ENCODE data around the gene RWDD1.

The RWDD1 gene

GRCh38 chr6:116570856-116571682 lies at the start of gene RWDD1:
RWDD1 (plus strand) TSS chr6:116571504; CDS start chr6:116571583, 79 bp downstream.
- peak; percentile 98 for DNase-seq

GRCh38 chr6:116522896-116523295 lies 48.4 kb upstream of the RWDD1 start:
- DNase-seq: no peak

GRCh38 chr6:116524236-116524635 lies 47.1 kb upstream of the RWDD1 start:
- no peak for DNase-seq

- no peak for DNase-seq
Observed at GRCh38 chr6:116528133-116528532, 43.2 kb upstream of the RWDD1 start.

GRCh38 chr6:116528780-116529179 lies 42.5 kb upstream of the RWDD1 start:
- DNase-seq: no peak

- no peak for DNase-seq
Observed at GRCh38 chr6:116529466-116530290, 41.6 kb upstream of the RWDD1 start.

GRCh38 chr6:116530436-116530835 lies 40.9 kb upstream of the RWDD1 start:
- DNase-seq: no peak

GRCh38 chr6:116531675-116532570 lies 39.4 kb upstream of the RWDD1 start:
- DNase-seq: peak; percentile 78

- DNase-seq: no peak
Observed at GRCh38 chr6:116533233-116533957, 37.9 kb upstream of the RWDD1 start.

- DNase-seq: no peak
Observed at GRCh38 chr6:116535109-116535508, 36.2 kb upstream of the RWDD1 start.

- peak; percentile 80 for DNase-seq
Observed at GRCh38 chr6:116536216-116536621, 35.1 kb upstream of the RWDD1 start.

- no peak for DNase-seq
Observed at GRCh38 chr6:116542426-116542825, 28.9 kb upstream of the RWDD1 start.

GRCh38 chr6:116543149-116543548 lies 28.2 kb upstream of the RWDD1 start:
- no peak for DNase-seq

GRCh38 chr6:116545651-116546050 lies 25.7 kb upstream of the RWDD1 start, which contains the start of gene TRAPPC3L:
TRAPPC3L (minus strand) TSS chr6:116545684; CDS start chr6:116545514, 170 bp downstream.
- DNase-seq: no peak

GRCh38 chr6:116547358-116547757 lies 23.9 kb upstream of the RWDD1 start:
- no peak for DNase-seq

- no peak for DNase-seq
Observed at GRCh38 chr6:116550796-116551195, 20.5 kb upstream of the RWDD1 start.

- no peak for DNase-seq
Observed at GRCh38 chr6:116553451-116553850, 17.9 kb upstream of the RWDD1 start, which contains the start of gene CALHM4. CALHM4 (plus strand) TSS chr6:116553751; CDS start chr6:116553794, 43 bp downstream.

GRCh38 chr6:116556065-116556464 lies 15.2 kb upstream of the RWDD1 start:
- DNase-seq: no peak

GRCh38 chr6:116556814-116557415 lies 14.4 kb upstream of the RWDD1 start:
- no peak for DNase-seq

- DNase-seq: no peak
Observed at GRCh38 chr6:116557893-116558292, 13.4 kb upstream of the RWDD1 start.

GRCh38 chr6:116560130-116560529 lies 11.2 kb upstream of the RWDD1 start:
- no peak for DNase-seq

Measured in hematopoietic multipotent progenitor cell treated with erythropoietin and hydrocortisone succinate and interleukin-3 and kit ligand, for 8 days (in vitro differentiated cells).